ENCODE measurements around the gene DNAI1.

DNA sequence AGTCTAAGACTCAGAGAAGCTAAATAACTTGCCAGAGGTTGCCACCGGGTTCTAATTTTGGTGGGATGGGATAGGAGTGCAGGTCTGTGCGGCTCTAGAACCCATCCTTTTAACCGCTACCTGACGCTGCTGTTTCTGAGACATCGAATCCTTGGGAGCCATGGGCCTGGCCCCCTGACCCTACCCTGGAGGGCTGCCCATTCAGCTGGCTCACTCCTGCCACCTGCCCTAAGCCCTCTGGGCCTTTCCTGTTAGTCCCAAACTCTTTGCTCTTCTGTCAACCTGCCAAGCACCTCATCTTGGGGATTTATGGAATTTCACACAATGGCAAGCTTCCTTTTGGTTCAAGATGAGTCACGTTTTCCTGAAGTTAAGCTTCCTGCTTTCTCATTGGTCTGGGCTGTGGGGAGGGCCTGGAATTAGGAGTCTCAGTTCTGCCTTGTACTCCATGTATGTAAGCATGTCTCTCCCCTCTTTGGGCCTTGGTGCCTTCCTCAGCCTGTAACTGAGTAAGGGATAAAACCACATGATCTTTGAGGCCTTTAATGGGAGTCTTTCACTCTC, 37.6 kb downstream of the DNAI1 start:
- TF ChIP-seq RAD21 (IDR thresholded peaks at IDR 0.05; ENCODE audit: low read depth): no peak
- TF ChIP-seq CREB1 (IDR thresholded peaks at IDR 0.05; ENCODE audit: low read depth): no peak
- TF ChIP-seq REST (IDR thresholded peaks at IDR 0.05; ENCODE audit: low read depth): no peak
- TF ChIP-seq, protein P1, sequence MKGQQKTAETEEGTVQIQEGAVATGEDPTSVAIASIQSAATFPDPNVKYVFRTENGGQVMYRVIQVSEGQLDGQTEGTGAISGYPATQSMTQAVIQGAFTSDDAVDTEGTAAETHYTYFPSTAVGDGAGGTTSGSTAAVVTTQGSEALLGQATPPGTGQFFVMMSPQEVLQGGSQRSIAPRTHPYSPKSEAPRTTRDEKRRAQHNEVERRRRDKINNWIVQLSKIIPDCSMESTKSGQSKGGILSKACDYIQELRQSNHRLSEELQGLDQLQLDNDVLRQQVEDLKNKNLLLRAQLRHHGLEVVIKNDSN (IDR thresholded peaks at IDR 0.05): no peak
- TF ChIP-seq FOXM1 (IDR thresholded peaks at IDR 0.05; ENCODE audit: borderline replicate concordance, low read depth): no peak
- TF ChIP-seq ZBTB7A (IDR thresholded peaks at IDR 0.05; ENCODE audit: low read depth): no peak
